OCI-LY1 (cell line): Measurements from ENCODE around the gene ST6GAL1.

Source experiments
- CTCF ChIP-seq: fragments of 200-600 bp; sonication (generic), shearing (Covaris generic); IDR thresholded peaks from 2 replicates; pipeline ENCODE4 v1.5.1; 2017; ENCODE audit warnings: mild to moderate bottlenecking, antibody characterized with exemption, low read length, moderate library complexity, mixed read lengths
- EZH2 ChIP-seq: fragments of 200-600 bp; sonication (generic), shearing (Covaris generic); IDR thresholded peaks from 2 replicates; pipeline ENCODE4 v1.8.0; 2017; ENCODE audit warnings: borderline replicate concordance, mixed run types, mild to moderate bottlenecking, antibody characterized with exemption, low read length, moderate library complexity, mixed read lengths

GRCh38 chr3:187104933-187105332, 174.6 kb downstream of the ST6GAL1 start:
- TF ChIP-seq CTCF (no peak), EZH2 (no peak)
